ENCODE data around the gene ITPRIPL1.

GRCh38 chr2:96353032-96353561 is 28.0 kb downstream of the ITPRIPL1 start:
- TF ChIP-seq CTCF (IDR thresholded peaks at IDR 0.05 in 4 of 5, conservative IDR thresholded peaks at IDR 0.05 in 1 of 5) (no peak), POLR2A (IDR thresholded peaks at IDR 0.05) (no peak)

All from gastrocnemius medialis (tissue), 4 donors.